Activated CD4-positive, alpha-beta T cell treated with anti-CD3 and anti-CD28 coated beads for 36 hours (primary cell): Measurements from ENCODE around the gene QRICH1. TPM values are rescaled to one million over a fixed set of nuclear protein-coding genes. Genes with fewer than 3 reads are reported as not detected.

ENCODE experiments used
- ATAC-seq: fragments of 200-7000 bp; cut with Tn5 transposase; one replicate; pipeline ENCODE4 v1.10.0; 2021; ENCODE audit warnings: mild to moderate bottlenecking, moderate library complexity
- CTCF ChIA-PET: fragments of 350-600 bp; sonication (Branson Sonifier 250); formaldehyde crosslinking; loops from one replicate; lab custom pipeline; 2021; ENCODE audit warnings: antibody characterized with exemption; lab: Charles Lee
- POLR2A ChIA-PET: fragments of 350-600 bp; sonication (Branson Sonifier 250); formaldehyde crosslinking; loops from one replicate; lab custom pipeline; 2021; ENCODE audit warnings: antibody characterized with exemption, inconsistent platforms; lab: Charles Lee
- DNase-seq: peaks from one replicate; pipeline ENCODE4 v3.0.0-alpha.2; 2020
- H3K27ac Mint-ChIP-seq: one replicate; pipeline ENCODE4 v1.8.0; 2021; ENCODE audit warnings: mixed read lengths
- H3K27me3 Mint-ChIP-seq: one replicate; pipeline ENCODE4 v1.8.0; 2021; ENCODE audit warnings: mixed read lengths
- H3K36me3 Mint-ChIP-seq: one replicate; pipeline ENCODE4 v1.8.0; 2021; ENCODE audit warnings: low read depth, mixed read lengths
- H3K4me1 Mint-ChIP-seq: one replicate; pipeline ENCODE4 v1.8.0; 2021; ENCODE audit warnings: mixed read lengths
- H3K4me3 Mint-ChIP-seq: one replicate; pipeline ENCODE4 v1.8.0; 2021; ENCODE audit warnings: mild to moderate bottlenecking, moderate library complexity, mixed read lengths
- H3K9me3 Mint-ChIP-seq: one replicate; pipeline ENCODE4 v1.8.0; 2021; ENCODE audit warnings: low read depth, mixed read lengths
- intact Hi-C, 2 experiments: fragments of 100-400 bp; cut with DNase I in 1 of 2; cut with micrococcal nuclease in 1 of 2; formaldehyde crosslinking; loops; one replicate each; pipeline versions ENCODE4 v1.14.2 to v1.15.1; 2022 to 2024; cut with DNase I, micrococcal nuclease
- total RNA-seq, 2 experiments: library from RNA; stranded (reverse); gene quantifications; one replicate each; pipeline ENCODE4 v1.2.3, GENCODE V29; 2021

QRICH1 gene
- total RNA-seq, 2 experiments from 2014 or later, result 119 to 171 TPM

- Mint-ChIP-seq H3K36me3 (peaks cover 34% of the 10 kb centered on the region), H3K27ac (no peak overlapping the region), H3K4me3 (no peak overlapping the region), H3K27me3 (no peaks in the 10 kb centered on the region), H3K4me1 (peaks cover 10% of the 10 kb centered on the region), H3K9me3 (no peaks in the 10 kb centered on the region)
- ChIA-PET POLR2A (no interaction called here), CTCF (no interaction called here)
- ATAC-seq, result no peak
- no peak for DNase-seq
- intact Hi-C loops, result loop anchor here in 1 of 2 experiments (10.0 kb wide), 1 partner anchor 184 kb away; the partner anchor contains the start of gene ARIH2
These were observed 4.6 kb upstream of the QRICH1 start for GRCh38 chr3:49098429-49098828.

GRCh38 chr3:49092938-49093852 lies 676 bp downstream of the QRICH1 start:
- intact Hi-C loops, result loop anchor here (1.0 to 10.0 kb wide), 11 partner anchors 64 to 1931 kb away; partner anchors contain the start of genes TCTA (in 2 of the 2), ARIH2 (in 1 of the 2), C3orf62 (in 1 of the 2) and CDC25A (in 1 of the 2)
- peak overlapping the region; percentile 90 for H3K4me3 Mint-ChIP-seq
- peaks cover 26% of the 10 kb centered on the region for H3K36me3 Mint-ChIP-seq
- no peaks in the 10 kb centered on the region for H3K27me3 Mint-ChIP-seq
- peaks cover 33% of the 10 kb centered on the region for H3K4me1 Mint-ChIP-seq
- ChIA-PET CTCF (interaction anchor here (0.5 to 4.1 kb wide), 21 partner anchors 9 to 1242 kb away, joined by 3 to 26 read pairs (median 4); partner anchors contain the start of genes DAG1, IMPDH2, NDUFAF3 and P4HTM), POLR2A (interaction anchor here (0.5 to 3.1 kb wide), 25 partner anchors 10 to 693 kb away, joined by 3 to 31 read pairs (median 4); partner anchors contain the start of genes IMPDH2, IP6K1, IP6K2 and NDUFAF3)
- H3K27ac Mint-ChIP-seq, result peak overlapping the region; percentile 92
- DNase-seq (peak; percentile 91), ATAC-seq (peak; percentile 25)
- H3K9me3 Mint-ChIP-seq, result no peaks in the 10 kb centered on the region

GRCh38 chr3:49081429-49081828 lies 12.4 kb downstream of the QRICH1 start:
- ChIA-PET POLR2A (interaction anchor here (0.6 to 1.3 kb wide), 4 partner anchors 12 to 217 kb away, joined by 3 to 11 read pairs (median 6); partner anchors contain the start of genes IMPDH2 and QRICH1), CTCF (no interaction called here)
- peaks cover 11% of the 10 kb centered on the region for H3K4me1 Mint-ChIP-seq
- intact Hi-C loops, result no loop called here
- no peaks in the 10 kb centered on the region for H3K9me3 Mint-ChIP-seq
- no peak overlapping the region for H3K27ac Mint-ChIP-seq
- H3K27me3 Mint-ChIP-seq, result no peaks in the 10 kb centered on the region
- no peak overlapping the region for H3K4me3 Mint-ChIP-seq
- DNase-seq, result no peak
- no peak for ATAC-seq
- peaks cover 16% of the 10 kb centered on the region for H3K36me3 Mint-ChIP-seq

- Mint-ChIP-seq H3K4me3 (no peak overlapping the region), H3K27me3 (no peaks in the 10 kb centered on the region), H3K9me3 (no peaks in the 10 kb centered on the region), H3K36me3 (peaks cover 24% of the 10 kb centered on the region), H3K27ac (no peak overlapping the region), H3K4me1 (peaks cover 11% of the 10 kb centered on the region)
- DNase-seq, result no peak
- ChIA-PET CTCF (interaction anchor here (0.5 kb wide), 1 partner anchor 729 kb away, joined by 5 read pairs; no protein-coding TSS in a partner anchor), POLR2A (no interaction called here)
- ATAC-seq, result no peak
- intact Hi-C loops, result no loop called here
These were observed 14.6 kb downstream of the QRICH1 start for GRCh38 chr3:49079270-49079669.

GRCh38 chr3:49076646-49077045 lies 17.2 kb downstream of the QRICH1 start:
- H3K9me3 Mint-ChIP-seq, result no peaks in the 10 kb centered on the region
- DNase-seq (no peak), ATAC-seq (no peak)
- ChIA-PET POLR2A (no interaction called here), CTCF (no interaction called here)
- peaks cover 11% of the 10 kb centered on the region for H3K4me1 Mint-ChIP-seq
- H3K36me3 Mint-ChIP-seq, result peaks cover 41% of the 10 kb centered on the region
- H3K27ac Mint-ChIP-seq, result no peak overlapping the region
- intact Hi-C loops, result no loop called here
- no peak overlapping the region for H3K4me3 Mint-ChIP-seq
- no peaks in the 10 kb centered on the region for H3K27me3 Mint-ChIP-seq

- DNase-seq, result no peak
- intact Hi-C loops, result no loop called here
- H3K4me3 Mint-ChIP-seq, result no peak overlapping the region
- H3K36me3 Mint-ChIP-seq, result peaks cover 45% of the 10 kb centered on the region
- no peaks in the 10 kb centered on the region for H3K27me3 Mint-ChIP-seq
- POLR2A ChIA-PET, result no interaction called here
- ATAC-seq, result no peak
- CTCF ChIA-PET, result no interaction called here
- no peaks in the 10 kb centered on the region for H3K9me3 Mint-ChIP-seq
- peaks cover 7% of the 10 kb centered on the region for H3K4me1 Mint-ChIP-seq
- no peak overlapping the region for H3K27ac Mint-ChIP-seq
These were observed 17.8 kb downstream of the QRICH1 start for GRCh38 chr3:49076116-49076515.

- H3K27ac Mint-ChIP-seq, result no peak overlapping the region
- ATAC-seq, result no peak
- POLR2A ChIA-PET, result no interaction called here
- no peaks in the 10 kb centered on the region for H3K27me3 Mint-ChIP-seq
- CTCF ChIA-PET, result interaction anchor here (1.3 kb wide), 1 partner anchor 22 kb away, joined by 3 read pairs; no protein-coding TSS in a partner anchor
- H3K4me3 Mint-ChIP-seq, result no peak overlapping the region
- H3K36me3 Mint-ChIP-seq, result peaks cover 28% of the 10 kb centered on the region
- intact Hi-C loops, result no loop called here
- DNase-seq, result no peak
- H3K4me1 Mint-ChIP-seq, result no peaks in the 10 kb centered on the region
- H3K9me3 Mint-ChIP-seq, result no peaks in the 10 kb centered on the region
These were observed 35.9 kb downstream of the QRICH1 start for GRCh38 chr3:49058011-49058410.

- H3K4me3 Mint-ChIP-seq, result no peak overlapping the region
- POLR2A ChIA-PET, result no interaction called here
- no peak for ATAC-seq
These were observed 36.6 kb downstream of the QRICH1 start for GRCh38 chr3:49057268-49057667.

GRCh38 chr3:49054344-49054862 lies 39.5 kb downstream of the QRICH1 start:
- no peak overlapping the region for H3K27ac Mint-ChIP-seq

More at GRCh38 chr3:49057268-49057667, 36.6 kb downstream of the QRICH1 start:
- intact Hi-C loops, result no loop called here
- Mint-ChIP-seq H3K4me1 (no peaks in the 10 kb centered on the region), H3K36me3 (peaks cover 31% of the 10 kb centered on the region), H3K27ac (no peak overlapping the region), H3K9me3 (no peaks in the 10 kb centered on the region), H3K27me3 (no peaks in the 10 kb centered on the region)
- DNase-seq, result no peak
- CTCF ChIA-PET, result interaction anchor here (1.3 kb wide), 1 partner anchor 21 kb away, joined by 3 read pairs; no protein-coding TSS in a partner anchor

GRCh38 chr3:49053543-49053942 lies 40.3 kb downstream of the QRICH1 start:
- intact Hi-C loops, result no loop called here
- CTCF ChIA-PET, result interaction anchor here (0.7 to 0.8 kb wide), 2 partner anchors 9 to 62 kb away, joined by 4 read pairs; no protein-coding TSS in a partner anchor
- Mint-ChIP-seq H3K4me3 (no peak overlapping the region), H3K4me1 (peaks cover 2% of the 10 kb centered on the region), H3K36me3 (peaks cover 49% of the 10 kb centered on the region), H3K9me3 (no peaks in the 10 kb centered on the region), H3K27me3 (no peaks in the 10 kb centered on the region), H3K27ac (no peak overlapping the region)
- DNase-seq (no peak), ATAC-seq (no peak)
- POLR2A ChIA-PET, result no interaction called here

More at GRCh38 chr3:49054344-49054862, 39.5 kb downstream of the QRICH1 start:
- Mint-ChIP-seq H3K4me1 (peaks cover 2% of the 10 kb centered on the region), H3K36me3 (peaks cover 45% of the 10 kb centered on the region), H3K27me3 (no peaks in the 10 kb centered on the region), H3K9me3 (no peaks in the 10 kb centered on the region), H3K4me3 (no peak overlapping the region)
- POLR2A ChIA-PET, result no interaction called here
- CTCF ChIA-PET, result interaction anchor here (0.8 kb wide), 1 partner anchor 63 kb away, joined by 4 read pairs; no protein-coding TSS in a partner anchor
- ATAC-seq, result no peak
- intact Hi-C loops, result no loop called here
- no peak for DNase-seq

- ChIA-PET CTCF (interaction anchor here (0.8 kb wide), 1 partner anchor 24 kb away, joined by 3 read pairs; no protein-coding TSS in a partner anchor), POLR2A (no interaction called here)
- ATAC-seq (no peak), DNase-seq (no peak)
- H3K27me3 Mint-ChIP-seq, result no peaks in the 10 kb centered on the region
- peaks cover 27% of the 10 kb centered on the region for H3K36me3 Mint-ChIP-seq
- no peaks in the 10 kb centered on the region for H3K4me1 Mint-ChIP-seq
- H3K4me3 Mint-ChIP-seq, result no peak overlapping the region
- intact Hi-C loops, result no loop called here
- H3K9me3 Mint-ChIP-seq, result no peaks in the 10 kb centered on the region
- no peak overlapping the region for H3K27ac Mint-ChIP-seq
These were observed 58.6 kb downstream of the QRICH1 start for GRCh38 chr3:49035281-49035680.
